ENCODE results near the gene BRD3.

The BRD3 gene

GRCh38 chr9:134010310-134011173 lies 57.3 kb downstream of the BRD3 start:
- DNase-seq, result no peak

- no peak for DNase-seq
Measured at GRCh38 chr9:134007571-134007970, 60.3 kb downstream of the BRD3 start.

- DNase-seq, result no peak
Measured at GRCh38 chr9:134007150-134007549, 60.7 kb downstream of the BRD3 start.

DNA sequence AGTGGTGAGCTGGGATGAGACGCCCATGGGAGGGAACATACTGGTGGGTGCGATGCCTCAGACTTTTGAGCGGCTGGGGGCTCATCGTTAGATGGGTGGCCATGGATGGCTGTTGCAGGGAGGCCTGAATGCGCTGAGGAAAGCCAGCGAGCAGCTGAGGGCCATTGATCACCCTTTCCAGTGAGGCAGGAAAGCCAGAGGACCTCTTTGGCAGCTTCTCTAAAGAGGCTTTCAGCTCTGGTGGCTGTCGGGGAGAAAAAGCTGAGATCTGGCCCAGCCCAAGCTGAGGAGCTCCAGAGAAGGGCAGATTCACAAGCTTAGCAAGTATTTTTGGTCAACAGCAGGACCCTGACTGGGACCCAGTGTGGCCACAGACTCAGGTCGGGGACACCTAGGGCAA lies 62.4 kb downstream of the BRD3 start:
- no peak for DNase-seq

- DNase-seq, result no peak
Measured at GRCh38 chr9:134004881-134005280, 62.9 kb downstream of the BRD3 start.

DNA sequence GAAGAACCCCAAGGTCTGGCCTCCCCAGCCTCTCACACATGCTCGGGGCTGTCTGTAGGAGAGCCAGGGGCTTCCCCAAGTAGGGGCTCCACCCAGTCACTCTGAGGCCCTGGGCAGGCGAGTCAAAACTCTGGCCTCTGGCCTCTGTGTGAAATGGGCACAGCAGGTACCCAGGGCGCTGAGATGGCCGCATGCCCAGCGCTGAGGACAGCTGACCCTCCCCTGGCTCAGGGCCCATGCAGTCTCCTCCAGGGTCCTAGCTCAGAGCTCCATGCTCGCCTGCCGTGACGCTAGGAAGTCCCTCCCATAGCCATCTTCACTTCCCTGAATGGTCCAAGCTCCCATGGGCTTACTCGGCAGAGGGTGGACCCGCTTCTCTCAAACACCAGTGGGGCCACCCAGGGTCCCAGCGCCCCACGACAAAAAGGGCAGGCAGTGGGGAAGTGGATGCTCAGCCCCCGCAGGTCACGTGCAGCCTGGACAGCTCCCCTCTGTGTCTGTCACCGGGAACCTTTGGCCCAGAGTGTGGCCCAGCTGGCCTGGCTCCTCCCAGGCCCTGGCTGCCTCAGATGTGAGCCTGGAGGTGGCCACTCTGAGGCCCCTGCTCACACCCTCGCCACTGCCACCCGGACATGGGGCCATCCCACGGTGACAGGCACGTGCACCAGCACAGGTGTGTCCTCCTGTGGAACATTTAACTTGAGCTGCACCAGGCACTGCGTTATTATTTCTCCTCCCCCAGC lies 63.5 kb downstream of the BRD3 start:
- DNase-seq, result no peak

DNA sequence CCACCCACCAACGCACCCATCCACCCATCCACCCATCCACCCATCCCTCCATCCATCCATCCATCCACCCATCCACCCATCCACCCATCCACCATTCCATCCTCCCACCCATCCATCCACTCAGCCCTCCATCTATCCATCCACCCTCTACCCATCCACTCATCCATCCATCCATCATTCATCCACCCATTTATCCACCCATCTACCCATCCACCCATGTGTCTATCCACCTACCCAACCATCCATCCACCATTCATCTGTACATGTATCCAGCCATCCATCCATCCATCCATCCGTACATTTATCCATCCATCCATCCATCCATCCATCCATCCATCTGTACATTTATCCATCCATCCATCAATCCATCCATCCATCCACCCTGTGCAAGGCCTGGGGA lies 64.6 kb downstream of the BRD3 start:
- DNase-seq, result no peak

GRCh38 chr9:134002796-134003195 lies 65.0 kb downstream of the BRD3 start:
- DNase-seq, result no peak

DNA sequence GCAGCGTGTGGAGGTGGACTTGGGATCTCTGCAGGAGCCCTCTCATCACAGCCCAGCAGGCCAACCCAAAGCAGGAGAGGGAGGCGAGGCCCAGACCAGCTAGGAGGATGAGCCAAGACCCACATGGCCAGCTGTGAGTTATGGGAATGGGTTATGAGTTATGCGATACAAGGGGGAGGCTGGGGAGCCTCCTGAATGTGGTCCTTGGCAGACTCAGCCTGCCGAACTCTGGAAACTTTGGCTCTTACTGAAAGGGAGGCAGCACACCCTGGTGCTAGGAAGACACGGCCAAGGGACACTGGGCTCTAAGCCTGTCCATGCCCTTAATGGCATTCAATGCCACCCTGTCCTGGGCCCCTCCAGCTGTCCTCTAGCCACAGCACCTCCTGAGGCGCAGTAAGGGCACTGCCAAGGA lies 68.0 kb downstream of the BRD3 start:
- DNase-seq, result peak; percentile 79

DNA sequence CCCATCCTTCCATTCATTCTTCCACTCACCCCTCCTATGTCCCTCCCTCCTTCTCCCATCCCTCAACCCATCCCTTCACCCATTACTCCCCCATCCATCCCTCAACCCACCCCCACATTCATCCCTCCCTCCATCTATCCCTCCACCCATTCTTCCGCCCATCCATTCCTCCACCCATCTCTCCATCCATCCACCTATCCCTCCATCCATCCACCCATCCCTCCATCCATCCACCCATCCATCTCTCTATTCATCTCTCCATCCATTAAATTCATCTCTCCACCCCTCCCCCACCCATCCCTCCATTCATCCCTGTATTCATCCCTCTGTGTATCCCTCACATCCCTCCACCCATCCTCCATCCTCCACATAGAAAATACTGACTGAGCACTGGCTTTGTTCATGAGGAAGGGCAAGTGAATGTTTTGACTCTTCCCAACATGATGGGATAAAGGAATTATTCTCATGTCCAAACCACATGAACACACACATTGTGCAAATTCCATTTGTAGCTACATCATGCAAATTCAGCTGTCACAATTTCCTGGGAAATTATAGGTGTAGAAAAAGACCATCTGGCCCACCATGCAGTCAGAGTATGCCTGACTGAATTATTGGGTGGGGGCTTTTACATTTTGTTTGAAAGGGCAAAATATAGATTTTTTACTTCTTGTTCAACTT lies 68.8 kb downstream of the BRD3 start:
- no peak for DNase-seq

DNA sequence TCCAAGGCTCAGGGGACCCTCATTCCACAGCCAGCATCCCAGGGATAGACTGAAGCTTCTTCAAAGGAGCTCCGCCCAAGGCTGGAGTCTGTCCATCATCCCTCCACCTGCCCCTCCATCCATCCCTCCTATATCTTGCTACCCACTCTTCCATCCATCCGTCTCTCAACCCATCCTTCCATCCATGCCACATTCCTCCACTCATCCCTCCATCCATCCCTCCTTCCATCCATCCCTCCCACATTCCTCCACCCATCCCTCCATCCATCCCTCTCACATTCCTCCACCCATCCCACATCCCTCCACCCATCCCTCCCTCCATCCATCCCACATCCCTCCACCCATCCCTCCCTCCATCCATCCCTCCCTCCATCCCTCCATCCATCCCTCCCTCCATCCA lies 70.2 kb downstream of the BRD3 start:
- no peak for DNase-seq

- no peak for DNase-seq
Measured at GRCh38 chr9:133996531-133997520, 71.0 kb downstream of the BRD3 start.

GRCh38 chr9:133995012-133995896 lies 72.6 kb downstream of the BRD3 start:
- DNase-seq, result no peak

DNA sequence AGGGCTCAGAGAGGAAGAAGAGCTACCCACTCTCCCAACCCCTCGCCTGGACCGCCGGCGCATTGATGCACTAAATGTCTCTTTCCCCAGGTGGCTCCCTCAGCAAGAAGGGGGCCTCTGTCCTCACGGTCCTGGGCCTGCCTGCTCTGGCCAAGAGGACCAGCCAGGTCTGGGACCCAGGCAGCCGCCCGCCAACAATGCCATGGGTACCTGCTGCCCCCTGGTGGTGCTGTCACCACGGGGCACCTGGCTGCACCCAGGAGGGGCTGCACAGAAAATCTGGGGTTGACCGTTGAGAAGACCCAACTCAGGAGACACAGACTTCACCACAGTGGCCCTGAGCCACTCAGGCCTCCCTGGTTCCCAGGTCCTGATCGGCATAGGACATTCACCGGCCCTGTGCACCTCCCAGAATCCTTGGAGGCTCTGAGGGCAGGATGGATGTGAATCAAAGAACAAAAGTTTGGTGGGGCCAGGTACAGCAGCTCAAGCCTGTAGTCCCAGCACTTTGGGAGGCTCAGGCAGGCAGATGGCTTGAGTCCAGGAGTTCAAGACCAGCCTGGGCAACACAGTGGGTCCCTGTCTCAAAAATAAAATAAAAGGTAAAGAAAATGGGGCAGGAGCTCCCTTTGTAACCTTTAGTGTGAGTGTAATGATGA lies 73.3 kb downstream of the BRD3 start:
- DNase-seq, result peak; percentile 83

GRCh38 chr9:133993635-133994253 lies 74.1 kb downstream of the BRD3 start:
- no peak for DNase-seq

DNA sequence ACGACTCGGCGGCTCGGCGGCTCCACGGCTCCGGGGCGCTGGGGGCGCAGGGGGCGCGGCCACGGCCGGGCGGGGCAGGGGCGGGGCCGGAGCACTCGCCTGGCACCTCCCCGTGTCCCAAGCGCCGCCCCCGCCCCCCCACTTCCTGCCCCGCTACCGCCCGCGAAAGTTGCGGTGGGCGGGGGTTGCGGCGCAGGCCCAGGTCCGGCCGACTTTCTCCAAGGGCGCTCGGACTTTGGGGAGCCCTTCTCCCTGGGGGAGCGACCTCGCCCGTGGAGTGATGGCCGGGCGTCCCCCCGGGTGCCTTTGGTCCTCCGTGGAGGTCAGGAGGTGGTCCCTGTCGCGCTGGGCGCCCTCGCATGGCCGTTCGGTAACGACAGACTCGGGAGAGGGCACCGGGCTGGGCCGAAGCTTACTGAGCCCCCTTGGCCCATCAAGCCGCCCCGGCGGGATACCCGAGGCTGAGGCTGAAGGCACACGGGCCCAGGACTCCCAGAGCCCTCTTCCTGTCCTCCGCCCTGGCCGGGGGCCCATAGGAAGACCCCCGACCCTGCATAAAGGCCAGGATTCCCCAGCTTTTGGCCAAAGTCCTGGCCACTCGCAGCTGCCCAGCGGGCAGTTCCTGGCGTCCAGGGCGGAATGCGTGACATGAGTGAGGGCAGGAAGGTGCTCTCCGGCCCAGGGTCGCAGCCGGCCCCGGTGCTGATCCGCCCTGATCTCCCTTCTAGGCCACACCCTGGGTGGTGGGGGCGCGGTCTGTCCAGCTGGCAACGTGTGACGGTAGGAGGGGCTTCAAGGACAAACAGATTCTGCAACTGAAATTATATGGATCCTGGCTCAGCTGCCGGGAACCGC lies 74.8 kb downstream of the BRD3 start:
- peak; percentile 92 for DNase-seq

- peak; percentile 75 for DNase-seq
Measured at GRCh38 chr9:133991964-133992779, 75.7 kb downstream of the BRD3 start, which contains the start of gene VAV2. Gene VAV2, minus strand, starts transcription at chr9:133992324. Its CDS starts 46 bp downstream, at chr9:133992278.
